Neural crest cell (in vitro differentiated cells): ENCODE data around the gene CWC27. TPM values are rescaled to one million over a fixed set of nuclear protein-coding genes. Genes with fewer than 3 reads are reported as not detected.

Experiments
- DNase-seq: peaks from one replicate; pipeline ENCODE4 v3.0.0; 2021; ENCODE audit warnings: low read depth, mixed read lengths, low spot score
- H3K27ac Mint-ChIP-seq: one replicate; pipeline ENCODE4 v1.8.0; 2021; ENCODE audit warnings: mild to moderate bottlenecking, mixed read lengths; ENCODE audit not compliant: unreplicated experiment
- H3K27me3 Mint-ChIP-seq: 2 replicates; pipeline ENCODE4 v1.8.0; 2021; ENCODE audit warnings: low read depth, mild to moderate bottlenecking, mixed read lengths
- H3K36me3 Mint-ChIP-seq: 2 replicates; pipeline ENCODE4 v1.8.0; 2021; ENCODE audit warnings: low read depth, mild to moderate bottlenecking, mixed read lengths
- H3K4me1 Mint-ChIP-seq: 2 replicates; pipeline ENCODE4 v1.8.0; 2021; ENCODE audit warnings: mixed read lengths
- H3K4me3 Mint-ChIP-seq: one replicate; pipeline ENCODE4 v1.8.0; 2021; ENCODE audit warnings: mild to moderate bottlenecking, mixed read lengths
- H3K9me3 Mint-ChIP-seq: 2 replicates; pipeline ENCODE4 v1.8.0; 2021; ENCODE audit warnings: mixed read lengths
- CTCF ChIP-seq: fragments of 200-600 bp; sonication (generic); conservative IDR thresholded peaks from 2 replicates; pipeline ENCODE4 v1.5.0; 2021; ENCODE audit warnings: antibody characterized with exemption, mild to moderate bottlenecking
- total RNA-seq: library from RNA; stranded (reverse); gene quantifications from 2 replicates; pipeline ENCODE4 v1.2.1, GENCODE V29; 2021

CWC27 gene
- total RNA-seq, 1 donor from 2014 or later: 29.4 TPM

DNA sequence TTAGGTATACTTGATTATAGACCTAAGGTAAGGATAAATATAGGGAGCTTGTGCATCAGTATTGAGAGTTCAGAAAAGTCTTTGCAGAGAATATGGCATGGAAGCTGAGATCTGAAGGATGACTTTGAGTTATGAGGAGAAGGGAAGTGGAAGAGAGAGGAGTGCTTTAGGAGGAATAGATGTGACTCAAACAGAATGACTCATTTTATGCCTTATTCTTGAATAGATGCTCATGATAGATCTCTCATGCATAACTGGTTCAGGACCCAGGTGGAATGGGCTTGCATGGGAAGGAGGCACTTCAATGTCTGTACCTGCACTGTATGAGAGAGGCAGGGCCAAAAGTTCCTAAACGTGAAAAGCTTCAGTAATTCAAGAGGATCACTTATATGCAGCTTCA, 103.3 kb downstream of the CWC27 start:
- Mint-ChIP-seq H3K36me3 (no peaks in the 10 kb centered on the region), H3K27ac (no peak overlapping the region), H3K4me3 (no peak overlapping the region), H3K4me1 (peaks cover 14% of the 10 kb centered on the region), H3K9me3 (no peaks in the 10 kb centered on the region), H3K27me3 (no peaks in the 10 kb centered on the region)
- no peak for DNase-seq
- no peak for TF ChIP-seq CTCF

GRCh38 chr5:64873441-64873840, 104.7 kb downstream of the CWC27 start:
- no peak for DNase-seq
- no peaks in the 10 kb centered on the region for H3K36me3 Mint-ChIP-seq
- H3K4me1 Mint-ChIP-seq: peaks cover 14% of the 10 kb centered on the region
- TF ChIP-seq CTCF: no peak
- no peak overlapping the region for H3K4me3 Mint-ChIP-seq
- no peaks in the 10 kb centered on the region for H3K9me3 Mint-ChIP-seq
- H3K27ac Mint-ChIP-seq: no peak overlapping the region
- no peaks in the 10 kb centered on the region for H3K27me3 Mint-ChIP-seq

GRCh38 chr5:64874753-64875152, 106.0 kb downstream of the CWC27 start:
- Mint-ChIP-seq H3K36me3 (no peaks in the 10 kb centered on the region), H3K9me3 (no peaks in the 10 kb centered on the region), H3K27ac (no peak overlapping the region), H3K4me3 (no peak overlapping the region), H3K27me3 (no peaks in the 10 kb centered on the region), H3K4me1 (peaks cover 8% of the 10 kb centered on the region)
- no peak for DNase-seq
- no peak for TF ChIP-seq CTCF

DNA sequence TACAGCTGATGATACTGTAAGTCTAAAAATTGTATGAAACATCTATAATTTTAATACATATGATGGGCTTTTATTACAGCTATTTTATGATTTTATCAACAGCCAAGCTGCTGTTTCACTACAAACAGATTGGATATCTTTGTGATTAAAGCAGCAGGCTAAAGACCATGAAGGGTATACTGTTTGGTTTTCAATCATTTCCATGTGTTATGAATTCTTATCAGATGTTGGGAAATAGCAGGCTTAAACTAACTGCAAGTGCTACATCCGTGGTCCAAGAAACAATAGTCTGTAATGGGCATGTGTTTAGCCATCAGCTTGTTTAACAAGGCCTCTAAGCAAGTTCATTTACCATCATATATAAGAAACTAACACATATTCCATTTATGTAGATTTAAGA, 107.5 kb downstream of the CWC27 start:
- Mint-ChIP-seq H3K27ac (no peak overlapping the region), H3K27me3 (no peaks in the 10 kb centered on the region), H3K4me3 (no peak overlapping the region), H3K36me3 (no peaks in the 10 kb centered on the region), H3K9me3 (no peaks in the 10 kb centered on the region), H3K4me1 (peaks cover 5% of the 10 kb centered on the region)
- DNase-seq: no peak
- no peak for TF ChIP-seq CTCF

DNA sequence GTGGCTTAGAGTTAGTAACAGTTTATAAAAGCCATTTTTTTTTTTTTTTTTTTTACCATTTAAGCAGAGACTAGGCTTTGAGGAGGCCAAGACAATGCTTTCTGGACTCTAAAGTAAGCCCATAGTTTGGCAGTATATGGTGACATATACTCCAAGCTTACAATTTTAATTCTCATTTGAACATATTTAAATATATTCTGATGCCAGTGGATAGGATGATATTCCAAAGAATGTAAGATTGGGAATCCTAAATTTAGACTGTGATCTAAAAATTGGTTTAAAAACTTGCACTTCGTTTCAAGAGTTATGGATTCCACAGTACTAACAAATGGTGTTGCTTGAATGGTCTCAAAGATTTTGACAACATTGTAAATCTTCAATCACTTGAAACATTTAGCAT, 112.1 kb downstream of the CWC27 start:
- Mint-ChIP-seq H3K36me3 (peaks cover 2% of the 10 kb centered on the region), H3K4me3 (no peak overlapping the region), H3K9me3 (peaks cover 5% of the 10 kb centered on the region), H3K27ac (no peak overlapping the region), H3K27me3 (no peaks in the 10 kb centered on the region), H3K4me1 (peaks cover under 1% of the 10 kb centered on the region)
- DNase-seq: no peak
- no peak for TF ChIP-seq CTCF

DNA sequence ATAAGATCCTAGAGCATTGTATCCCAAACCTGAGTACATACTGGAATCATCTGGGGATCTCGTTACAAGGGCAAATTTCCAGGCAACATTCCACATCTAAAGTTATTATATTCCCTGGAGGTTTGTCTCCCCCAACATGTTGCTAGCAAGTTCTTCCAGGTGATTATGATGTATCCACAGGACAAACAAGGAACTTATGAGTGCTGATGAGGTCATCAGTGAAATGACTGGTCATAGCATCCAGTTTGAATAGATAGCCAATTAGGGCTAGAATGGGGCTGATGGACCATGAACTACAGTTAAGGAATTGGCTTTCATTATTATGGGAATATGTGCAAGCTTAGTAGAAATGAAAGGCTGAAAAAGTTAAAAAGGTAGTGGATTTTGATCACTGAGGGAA, 115.2 kb downstream of the CWC27 start:
- no peak for TF ChIP-seq CTCF
- H3K9me3 Mint-ChIP-seq: peaks cover 5% of the 10 kb centered on the region
- H3K36me3 Mint-ChIP-seq: peaks cover 2% of the 10 kb centered on the region
- H3K4me1 Mint-ChIP-seq: no peaks in the 10 kb centered on the region
- no peaks in the 10 kb centered on the region for H3K27me3 Mint-ChIP-seq
- H3K4me3 Mint-ChIP-seq: no peak overlapping the region
- DNase-seq: no peak
- no peak overlapping the region for H3K27ac Mint-ChIP-seq
